ENCODE data around the gene CYP26A1. TPM values are rescaled to one million over a fixed set of nuclear protein-coding genes. Genes with fewer than 3 reads are reported as not detected.

Gene CYP26A1
- total RNA-seq, 1 experiment from 2014 or later: 0.17 TPM

GRCh38 chr10:93070378-93071176 is 3.1 kb upstream of the CYP26A1 start:
- intact Hi-C loops (cut with micrococcal nuclease): loop anchor here (10.0 kb wide), 1 partner anchor 186 kb away; no protein-coding TSS in a partner anchor
- H3K4me3 ChIP-seq (replicated peaks in 1 of 2; ENCODE audit: low read depth in 1 of 2, low read length in 2 of 2): no peak overlapping the region
- no TSS peak for BruUV-seq (replicated peaks)
- no peaks in the 10 kb centered on the region for H3K9me3 ChIP-seq (ENCODE audit: control insufficient read depth in 1 of 2, insufficient read depth in 1 of 2, low read depth in 1 of 2, low read length in 2 of 2)
- TF ChIP-seq REST (IDR thresholded peaks at IDR 0.05; ENCODE audit: low read depth) (no peak), SP1 (IDR thresholded peaks at IDR 0.05; ENCODE audit: low read depth) (no peak), EZH2 (IDR thresholded peaks at IDR 0.05) (no peak), YY1 (IDR thresholded peaks at IDR 0.05; ENCODE audit: extremely low read depth, insufficient replicate concordance, low read depth, low read length) (no peak), MAX (IDR thresholded peaks at IDR 0.05) (no peak), CBX3 (IDR thresholded peaks at IDR 0.05; ENCODE audit: low read depth) (no peak), POLR2A (IDR thresholded peaks at IDR 0.05; ENCODE audit: borderline replicate concordance, extremely low read depth, insufficient read depth, insufficient read length) (no peak), EZH2phosphoT487 (IDR thresholded peaks at IDR 0.05; ENCODE audit: borderline replicate concordance) (no peak), ZBTB33 (IDR thresholded peaks at IDR 0.05; ENCODE audit: extremely low read depth, insufficient replicate concordance, low read length) (no peak), ATF3 (IDR thresholded peaks at IDR 0.05) (no peak), POLR2AphosphoS5 (IDR thresholded peaks at IDR 0.05; ENCODE audit: low read depth, low read length) (no peak), SRF (IDR thresholded peaks at IDR 0.05; ENCODE audit: low read depth) (no peak)
- RAD21 ChIA-PET (ENCODE audit: low non-redundant PET in 1 of 2, low total read pairs in 2 of 2, uncharacterized antibody in 2 of 2, unreplicated experiment in 2 of 2): no interaction called here
- ATAC-seq (no peak), DNase-seq (ENCODE audit: low read depth, low spot score) (no peak)
- no peak overlapping the region for H2AFZ ChIP-seq (ENCODE audit: low read depth, low read length, poor library complexity, severe bottlenecking)
- H3K9me2 ChIP-seq (ENCODE audit: insufficient read depth): no peaks in the 10 kb centered on the region
- POLR2A ChIA-PET: no interaction called here
- H3K27ac ChIP-seq (ENCODE audit: low read depth, low read length): no peak overlapping the region
- CTCF ChIA-PET: interaction anchor here (0.9 to 1.0 kb wide), 2 partner anchors 9 to 183 kb away, joined by 3 to 4 read pairs; no protein-coding TSS in a partner anchor
- H3K79me2 ChIP-seq (ENCODE audit: insufficient read depth, low read length): no peaks in the 10 kb centered on the region
- no peaks in the 10 kb centered on the region for H3K36me3 ChIP-seq (ENCODE audit: control insufficient read depth in 1 of 2, insufficient read depth in 2 of 2, low read length in 2 of 2)
- H3K27me3 ChIP-seq (ENCODE audit: insufficient read depth, low read length): no peaks in the 10 kb centered on the region
- no peaks in the 10 kb centered on the region for H4K20me1 ChIP-seq (ENCODE audit: insufficient read depth)
- H3K4me2 ChIP-seq (ENCODE audit: low read length): no peak overlapping the region
- H3K4me1 ChIP-seq (ENCODE audit: control insufficient read depth in 1 of 2, insufficient read depth in 2 of 2, low read length in 2 of 2): peaks cover 8 to 13% of the 10 kb centered on the region in 2 experiments; a peak in 2 of 4 replicates
- H3K9ac ChIP-seq (ENCODE audit: low read length): no peak overlapping the region
